Measurements from ENCODE around the gene PSMG4. TPM values are rescaled to one million over a fixed set of nuclear protein-coding genes. Genes with fewer than 3 reads are reported as not detected.

The PSMG4 gene
- polyA plus RNA-seq, 1 donor (not counting 4 experiments of a cell fraction or from before 2014, with no cell fraction given): 16.3 TPM

DNA sequence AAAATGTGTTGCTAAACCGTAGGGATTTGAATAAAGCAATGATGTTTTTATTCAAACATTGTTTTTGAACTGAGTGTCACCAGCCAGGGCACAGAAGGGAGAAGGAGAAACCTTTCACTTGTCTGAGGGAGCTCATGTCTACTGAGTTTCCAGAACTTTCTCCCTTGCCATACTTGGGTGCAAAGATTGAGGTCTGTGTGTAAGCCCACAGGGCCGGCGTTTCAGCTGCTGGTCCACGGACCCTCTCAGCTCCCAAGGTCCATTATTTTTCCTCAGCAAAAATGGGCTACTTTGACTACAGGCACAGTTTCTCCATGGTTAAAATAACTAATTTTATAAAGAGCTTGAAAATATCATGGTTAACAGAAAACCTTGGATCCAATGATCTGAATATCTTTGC, 32.6 kb downstream of the PSMG4 start:
- no peaks in the 10 kb centered on the region for H3K27me3 ChIP-seq (ENCODE audit: control insufficient read depth, extremely low read depth, insufficient read depth, low read length)
- no peaks in the 10 kb centered on the region for H3K79me2 ChIP-seq (ENCODE audit: control insufficient read depth, insufficient read depth, low read length)
- no peak overlapping the region for H3K9ac ChIP-seq (ENCODE audit: control insufficient read depth, extremely low read depth, insufficient read depth, low read length)
- FAIRE-seq (no peak), DNase-seq (ENCODE audit: low read depth, low spot score) (no peak)
- peaks cover 0 to 10% of the 10 kb centered on the region in 2 experiments for H3K36me3 ChIP-seq (ENCODE audit: control insufficient read depth in 2 of 2, extremely low read depth in 1 of 2, insufficient read depth in 2 of 2, low read length in 2 of 2)
- peaks cover 2% of the 10 kb centered on the region for H3K4me1 ChIP-seq (ENCODE audit: control insufficient read depth, extremely low read depth, insufficient read depth, low read length)
- no peak overlapping the region for H3K4me2 ChIP-seq (ENCODE audit: control insufficient read depth, extremely low read depth, insufficient read depth, low read depth, low read length)
- H3K9me3 ChIP-seq (ENCODE audit: control insufficient read depth, low read depth, low read length): no peaks in the 10 kb centered on the region
- no peak for TF ChIP-seq EZH2 (IDR thresholded peaks at IDR 0.05; ENCODE audit: low read length)
- TF ChIP-seq, protein P1, sequence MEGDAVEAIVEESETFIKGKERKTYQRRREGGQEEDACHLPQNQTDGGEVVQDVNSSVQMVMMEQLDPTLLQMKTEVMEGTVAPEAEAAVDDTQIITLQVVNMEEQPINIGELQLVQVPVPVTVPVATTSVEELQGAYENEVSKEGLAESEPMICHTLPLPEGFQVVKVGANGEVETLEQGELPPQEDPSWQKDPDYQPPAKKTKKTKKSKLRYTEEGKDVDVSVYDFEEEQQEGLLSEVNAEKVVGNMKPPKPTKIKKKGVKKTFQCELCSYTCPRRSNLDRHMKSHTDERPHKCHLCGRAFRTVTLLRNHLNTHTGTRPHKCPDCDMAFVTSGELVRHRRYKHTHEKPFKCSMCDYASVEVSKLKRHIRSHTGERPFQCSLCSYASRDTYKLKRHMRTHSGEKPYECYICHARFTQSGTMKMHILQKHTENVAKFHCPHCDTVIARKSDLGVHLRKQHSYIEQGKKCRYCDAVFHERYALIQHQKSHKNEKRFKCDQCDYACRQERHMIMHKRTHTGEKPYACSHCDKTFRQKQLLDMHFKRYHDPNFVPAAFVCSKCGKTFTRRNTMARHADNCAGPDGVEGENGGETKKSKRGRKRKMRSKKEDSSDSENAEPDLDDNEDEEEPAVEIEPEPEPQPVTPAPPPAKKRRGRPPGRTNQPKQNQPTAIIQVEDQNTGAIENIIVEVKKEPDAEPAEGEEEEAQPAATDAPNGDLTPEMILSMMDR (optimal IDR thresholded peaks at IDR 0.05 in 1 of 3, IDR thresholded peaks at IDR 0.05 in 1 of 3, conservative IDR thresholded peaks at IDR 0.05 in 1 of 3; ENCODE audit: extremely low read depth in 1 of 3, insufficient read depth in 2 of 3, low read length in 3 of 3): no peak
- H3K9me1 ChIP-seq (ENCODE audit: control insufficient read depth, extremely low read depth, insufficient read depth, low read length): no peaks in the 10 kb centered on the region
- no peaks in the 10 kb centered on the region for H4K20me1 ChIP-seq (ENCODE audit: control insufficient read depth, extremely low read depth, insufficient read depth, low read length)
- no peak overlapping the region for H3K27ac ChIP-seq (ENCODE audit: control insufficient read depth, insufficient read depth, low read length)
- no peak overlapping the region for H3K4me3 ChIP-seq (ENCODE audit: control insufficient read depth in 2 of 3, extremely low read depth in 1 of 3, insufficient read depth in 2 of 3, low read depth in 1 of 3, low read length in 3 of 3)
- H2AFZ ChIP-seq (ENCODE audit: control insufficient read depth, low read length): no peak overlapping the region
- dilution Hi-C loops (cut with MboI; ENCODE audit: extremely low pct_ligation_motif_present, low sequenced_read_pairs): no loop called here

DNA sequence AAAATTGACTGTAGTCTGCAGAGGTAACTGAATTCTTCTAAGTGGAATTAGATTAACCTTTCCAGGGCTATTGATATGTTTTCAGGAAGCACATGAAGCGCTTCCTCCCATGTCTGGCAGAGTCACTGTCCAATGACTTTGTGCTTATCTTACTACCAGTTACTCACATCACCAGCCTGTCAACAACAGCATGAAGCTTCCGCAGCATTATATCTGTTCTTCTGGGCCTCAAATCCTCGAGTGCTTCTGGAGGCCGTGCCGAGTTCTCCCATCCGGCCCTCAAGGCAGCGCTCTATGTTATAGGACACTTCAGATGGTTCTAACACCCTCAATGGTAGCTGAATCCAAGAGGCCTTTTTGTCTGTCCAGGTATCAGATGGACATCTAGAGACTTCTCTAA, 33.2 kb downstream of the PSMG4 start:
- Histone ChIP-seq H3K9ac (ENCODE audit: control insufficient read depth, extremely low read depth, insufficient read depth, low read length) (no peak overlapping the region), H2AFZ (ENCODE audit: control insufficient read depth, low read length) (no peak overlapping the region), H3K4me1 (ENCODE audit: control insufficient read depth, extremely low read depth, insufficient read depth, low read length) (peaks cover 2% of the 10 kb centered on the region), H3K4me2 (ENCODE audit: control insufficient read depth, extremely low read depth, insufficient read depth, low read depth, low read length) (no peak overlapping the region), H3K9me1 (ENCODE audit: control insufficient read depth, extremely low read depth, insufficient read depth, low read length) (no peaks in the 10 kb centered on the region), H3K4me3 (ENCODE audit: control insufficient read depth in 2 of 3, extremely low read depth in 1 of 3, insufficient read depth in 2 of 3, low read depth in 1 of 3, low read length in 3 of 3) (no peak overlapping the region), H3K79me2 (ENCODE audit: control insufficient read depth, insufficient read depth, low read length) (no peaks in the 10 kb centered on the region), H3K27ac (ENCODE audit: control insufficient read depth, insufficient read depth, low read length) (no peak overlapping the region), H3K36me3 (ENCODE audit: control insufficient read depth in 2 of 2, extremely low read depth in 1 of 2, insufficient read depth in 2 of 2, low read length in 2 of 2) (peaks cover 0 to 9% of the 10 kb centered on the region in 2 experiments), H3K9me3 (ENCODE audit: control insufficient read depth, low read depth, low read length) (no peaks in the 10 kb centered on the region), H4K20me1 (ENCODE audit: control insufficient read depth, extremely low read depth, insufficient read depth, low read length) (no peaks in the 10 kb centered on the region), H3K27me3 (ENCODE audit: control insufficient read depth, extremely low read depth, insufficient read depth, low read length) (no peaks in the 10 kb centered on the region)
- FAIRE-seq: no peak
- no peak for DNase-seq (ENCODE audit: low read depth, low spot score)
- dilution Hi-C loops (cut with MboI; ENCODE audit: extremely low pct_ligation_motif_present, low sequenced_read_pairs): no loop called here
- TF ChIP-seq, protein P1 (optimal IDR thresholded peaks at IDR 0.05 in 1 of 3, IDR thresholded peaks at IDR 0.05 in 1 of 3, conservative IDR thresholded peaks at IDR 0.05 in 1 of 3; ENCODE audit: extremely low read depth in 1 of 3, insufficient read depth in 2 of 3, low read length in 3 of 3): no peak
- no peak for TF ChIP-seq EZH2 (IDR thresholded peaks at IDR 0.05; ENCODE audit: low read length)
